A549 treated with Mapracorat at 1 μM for 4 hours (cell line): ENCODE data around the gene NAP1L3. TPM values are rescaled to one million over a fixed set of nuclear protein-coding genes. Genes with fewer than 3 reads are reported as not detected.

Experiments
- total RNA-seq: library from RNA; stranded (reverse); fragments of 200-300 nt; extraction: Qiagen RNA extraction; gene quantifications from 5 replicates; pipeline ENCODE4 v1.2.3, GENCODE V29; 2022

NAP1L3 gene, protein sequence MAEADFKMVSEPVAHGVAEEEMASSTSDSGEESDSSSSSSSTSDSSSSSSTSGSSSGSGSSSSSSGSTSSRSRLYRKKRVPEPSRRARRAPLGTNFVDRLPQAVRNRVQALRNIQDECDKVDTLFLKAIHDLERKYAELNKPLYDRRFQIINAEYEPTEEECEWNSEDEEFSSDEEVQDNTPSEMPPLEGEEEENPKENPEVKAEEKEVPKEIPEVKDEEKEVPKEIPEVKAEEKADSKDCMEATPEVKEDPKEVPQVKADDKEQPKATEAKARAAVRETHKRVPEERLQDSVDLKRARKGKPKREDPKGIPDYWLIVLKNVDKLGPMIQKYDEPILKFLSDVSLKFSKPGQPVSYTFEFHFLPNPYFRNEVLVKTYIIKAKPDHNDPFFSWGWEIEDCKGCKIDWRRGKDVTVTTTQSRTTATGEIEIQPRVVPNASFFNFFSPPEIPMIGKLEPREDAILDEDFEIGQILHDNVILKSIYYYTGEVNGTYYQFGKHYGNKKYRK
- 0.26 to 0.64 TPM (median 0.31 TPM) in 5 replicates for total RNA-seq

DNA sequence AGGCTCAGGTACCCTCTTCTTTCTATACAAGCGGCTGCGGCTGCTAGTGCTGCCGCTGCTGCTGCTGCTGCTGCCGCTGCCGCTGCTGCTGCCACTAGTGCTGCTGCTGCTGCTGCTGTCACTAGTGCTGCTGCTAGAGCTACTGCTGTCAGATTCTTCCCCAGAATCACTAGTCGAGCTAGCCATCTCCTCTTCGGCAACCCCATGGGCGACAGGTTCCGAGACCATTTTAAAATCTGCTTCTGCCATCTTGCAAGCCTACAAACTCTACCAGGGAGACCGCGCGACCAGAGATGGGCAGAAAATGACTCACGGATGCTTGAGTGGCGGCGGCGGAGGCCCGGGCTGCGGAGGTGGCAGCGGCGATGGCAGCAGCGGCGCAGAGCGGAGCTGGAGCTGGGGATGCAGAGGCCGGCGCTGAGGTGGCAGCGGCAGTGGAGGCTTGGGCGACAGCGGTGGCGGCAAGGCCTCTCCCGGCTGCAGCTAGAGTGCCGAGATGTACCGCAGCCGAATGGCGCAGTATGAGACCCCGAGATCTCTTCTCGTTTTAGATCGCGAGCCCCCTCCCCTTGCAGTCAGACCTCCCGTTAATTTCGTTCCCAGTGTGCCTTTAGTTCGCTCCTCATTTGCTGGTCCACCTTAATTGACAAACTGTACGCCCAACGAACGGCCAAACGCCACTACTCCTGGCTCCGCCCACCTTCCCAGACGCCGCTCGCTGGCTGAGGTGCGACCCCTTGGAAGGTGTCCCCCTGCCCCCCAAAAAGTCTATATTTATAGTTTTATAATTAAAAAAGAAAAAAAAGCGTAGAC is at the start of gene NAP1L3:
TSS of gene NAP1L3 (minus strand) at position 523 of the 813 bp plus-strand sequence. CDS start at position 249, 274 bp downstream.

DNA sequence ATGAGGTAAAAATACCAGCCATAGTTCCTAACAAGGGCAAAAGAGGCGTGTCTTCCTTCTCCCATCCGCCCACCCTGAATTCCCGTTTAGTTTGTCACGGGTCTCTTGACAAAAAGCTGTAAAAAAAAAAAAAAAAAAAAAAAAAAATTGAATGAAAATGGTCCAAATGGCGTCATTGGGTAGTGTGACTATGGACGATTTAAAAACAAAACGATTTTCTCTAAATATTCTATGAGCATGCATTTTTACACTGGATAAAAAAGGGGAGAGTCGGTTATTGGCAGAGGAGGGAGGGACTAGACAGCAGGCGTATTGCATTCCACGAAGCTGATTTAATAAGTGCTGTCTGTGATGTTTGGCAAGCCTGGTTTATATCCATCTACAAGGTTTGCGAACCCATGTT is 492 bp upstream of the NAP1L3 start, which contains the start of gene FAM133A:
TSS of gene FAM133A (plus strand) at position 338 of the 403 bp plus-strand sequence. CDS start 35,214 bp downstream, outside the sequence.

Other genes with a start within 250 kb of the NAP1L3 start
- gene FAM133A, start 628 bp upstream of the NAP1L3 start, total RNA-seq: 0.69 to 0.99 TPM (median 0.86 TPM) in 5 replicates